ENCODE data around the gene SLC25A25. TPM values are rescaled to one million over a fixed set of nuclear protein-coding genes. Genes with fewer than 3 reads are reported as not detected.

SLC25A25 gene
- total and polyA plus RNA-seq, 2 of the 8 experiments (the other 6 are each of a cell fraction or from before 2014, with no cell fraction given), result 6.5 to 18.5 TPM

- no peak for FAIRE-seq
- no peaks in the 10 kb centered on the region for H3K27me3 ChIP-seq (replicated peaks in 1 of 4; ENCODE audit: control insufficient read depth in 3 of 4, extremely low read depth in 1 of 4, insufficient read depth in 3 of 4, low read length in 3 of 4)
- no peak overlapping the region for H3K4me3 ChIP-seq (ENCODE audit: extremely low read depth in 1 of 4, insufficient read depth in 2 of 4, low read depth in 3 of 4, low read length in 4 of 4)
- no peaks in the 10 kb centered on the region for H4K20me1 ChIP-seq (replicated peaks in 1 of 2; ENCODE audit: control insufficient read depth in 1 of 2, insufficient read depth in 2 of 2, low read length in 2 of 2)
- ChIA-PET CTCF (ENCODE audit: partially characterized antibody) (interaction anchor here (1.0 kb wide), 1 partner anchor 18 kb away, joined by 3 read pairs; no protein-coding TSS in a partner anchor), POLR2A (ENCODE audit: partially characterized antibody) (no interaction called here)
- no peaks in the 10 kb centered on the region for H3K79me1 ChIP-seq (ENCODE audit: low read depth, low read length)
- no peak overlapping the region for H3K23ac ChIP-seq (ENCODE audit: insufficient read length)
- no peak overlapping the region for H3K56ac ChIP-seq (replicated peaks; ENCODE audit: insufficient read length, low read depth, low read length)
- no peak overlapping the region for H3K4me2 ChIP-seq (ENCODE audit: insufficient read depth in 1 of 2, low read depth in 2 of 2, low read length in 2 of 2)
- no peak for DNase-seq (ENCODE audit: low read depth in 1 of 2, low spot score in 2 of 2)
- no peak overlapping the region for H2BK15ac ChIP-seq (ENCODE audit: low read length)
- H2BK5ac ChIP-seq (ENCODE audit: low read depth, low read length), result no peak overlapping the region
- no peak overlapping the region for H3K14ac ChIP-seq (ENCODE audit: insufficient read length)
- no peak overlapping the region for H3K4ac ChIP-seq (replicated peaks; ENCODE audit: insufficient read length, low read depth, low read length)
- no peak overlapping the region for H3K27ac ChIP-seq (ENCODE audit: low read depth, low read length)
- no peak overlapping the region for H2BK20ac ChIP-seq (ENCODE audit: low read length)
- WGBS, 2 experiments (ENCODE audit: extremely low coverage in 1 of 2, insufficient coverage in 1 of 2, insufficient read length in 1 of 2, insufficient replicate concordance in 2 of 2, low coverage in 1 of 2, low lambda C conversion rate in 2 of 2, missing lambda C conversion rate in 1 of 2), result 94 to 100% methylated on average over 1 to 11 of the region's 11 CpGs
- TF ChIP-seq CTBP2 (IDR thresholded peaks at IDR 0.05; ENCODE audit: borderline replicate concordance, insufficient read depth, insufficient read length, low read length), result no peak
- no peak for TF ChIP-seq FOSL1 (IDR thresholded peaks at IDR 0.05; ENCODE audit: insufficient read depth, low read depth, low read length)
- TF ChIP-seq CBX5 (IDR thresholded peaks at IDR 0.05; ENCODE audit: low read depth, low read length), result no peak
- TF ChIP-seq CTCF (IDR thresholded peaks at IDR 0.05; ENCODE audit: control extremely low read depth in 1 of 3, insufficient read depth in 1 of 3, low read depth in 1 of 3, low read length in 3 of 3), result no peak
- no peak for TF ChIP-seq RFX5 (IDR thresholded peaks at IDR 0.05; ENCODE audit: borderline replicate concordance, low read depth, low read length)
- TF ChIP-seq EP300 (IDR thresholded peaks at IDR 0.05; ENCODE audit: borderline replicate concordance in 1 of 2, low read depth in 2 of 2, low read length in 2 of 2), result no peak
- TF ChIP-seq POLR2A (IDR thresholded peaks at IDR 0.05; ENCODE audit: control extremely low read depth in 1 of 2, low read depth in 2 of 2, low read length in 2 of 2), result no peak
- no peak for TF ChIP-seq BRCA1 (IDR thresholded peaks at IDR 0.05; ENCODE audit: low read depth, low read length)
- H2AFZ ChIP-seq (ENCODE audit: low read length), result no peak overlapping the region
- H3K4me1 ChIP-seq (replicated peaks in 1 of 4; ENCODE audit: control insufficient read depth in 3 of 4, insufficient read depth in 4 of 4, low read length in 3 of 4), result peaks cover 0 to 17% (median 13%) of the 10 kb centered on the region in 4 experiments; a peak in 4 of 7 replicates
- no peaks in the 10 kb centered on the region for H3K79me2 ChIP-seq (ENCODE audit: control insufficient read depth in 1 of 2, insufficient read depth in 2 of 2, low read length in 2 of 2)
- no peak overlapping the region for H2BK120ac ChIP-seq (replicated peaks; ENCODE audit: low read depth, low read length)
- no peak overlapping the region for H4K8ac ChIP-seq (ENCODE audit: extremely low read depth, insufficient read depth, low read length)
- no peak overlapping the region for H2AK5ac ChIP-seq (ENCODE audit: low read depth, low read length)
- H3K18ac ChIP-seq (ENCODE audit: extremely low read depth, low read length), result no peak overlapping the region
- no peak overlapping the region for H2BK12ac ChIP-seq (ENCODE audit: low read depth, low read length)
- H4K91ac ChIP-seq (replicated peaks; ENCODE audit: insufficient read length, low read length), result peak overlapping the region; percentile 30
- H4K5ac ChIP-seq (ENCODE audit: insufficient read length, low read depth, low read length), result no peak overlapping the region
- no peaks in the 10 kb centered on the region for H3K9me3 ChIP-seq (ENCODE audit: insufficient read depth in 2 of 2, low read depth in 1 of 2, low read length in 1 of 2)
- peaks cover 2% of the 10 kb centered on the region; the same call in 1 of the 2 replicates for H3K23me2 ChIP-seq (ENCODE audit: low read depth, low read length)
- no peak overlapping the region for H3K9ac ChIP-seq (replicated peaks in 1 of 4; ENCODE audit: extremely low read depth in 1 of 4, low read depth in 3 of 4, low read length in 3 of 4)
- H3K36me3 ChIP-seq (ENCODE audit: control insufficient read depth in 2 of 4, insufficient read depth in 4 of 4, low read length in 3 of 4), result no peaks in the 10 kb centered on the region
These were observed 14.5 kb upstream of the SLC25A25 start for GRCh38 chr9:128053560-128053959.
